COR-L47 (cell line): Measurements from ENCODE around the gene SUFU.
A peak's percentile ranks its signal among the peaks of the same experiment; 100 is the strongest.
"Not testable (repeated sequence)": the region's sequence is repeated elsewhere in the genome, so short reads cannot be mapped to it uniquely, and the experiment has no call there.

Source experiments
- DNase-seq: peaks from one replicate; lab custom pipeline; 2025; lab: John Stamatoyannopoulos, UW

SUFU gene

DNA sequence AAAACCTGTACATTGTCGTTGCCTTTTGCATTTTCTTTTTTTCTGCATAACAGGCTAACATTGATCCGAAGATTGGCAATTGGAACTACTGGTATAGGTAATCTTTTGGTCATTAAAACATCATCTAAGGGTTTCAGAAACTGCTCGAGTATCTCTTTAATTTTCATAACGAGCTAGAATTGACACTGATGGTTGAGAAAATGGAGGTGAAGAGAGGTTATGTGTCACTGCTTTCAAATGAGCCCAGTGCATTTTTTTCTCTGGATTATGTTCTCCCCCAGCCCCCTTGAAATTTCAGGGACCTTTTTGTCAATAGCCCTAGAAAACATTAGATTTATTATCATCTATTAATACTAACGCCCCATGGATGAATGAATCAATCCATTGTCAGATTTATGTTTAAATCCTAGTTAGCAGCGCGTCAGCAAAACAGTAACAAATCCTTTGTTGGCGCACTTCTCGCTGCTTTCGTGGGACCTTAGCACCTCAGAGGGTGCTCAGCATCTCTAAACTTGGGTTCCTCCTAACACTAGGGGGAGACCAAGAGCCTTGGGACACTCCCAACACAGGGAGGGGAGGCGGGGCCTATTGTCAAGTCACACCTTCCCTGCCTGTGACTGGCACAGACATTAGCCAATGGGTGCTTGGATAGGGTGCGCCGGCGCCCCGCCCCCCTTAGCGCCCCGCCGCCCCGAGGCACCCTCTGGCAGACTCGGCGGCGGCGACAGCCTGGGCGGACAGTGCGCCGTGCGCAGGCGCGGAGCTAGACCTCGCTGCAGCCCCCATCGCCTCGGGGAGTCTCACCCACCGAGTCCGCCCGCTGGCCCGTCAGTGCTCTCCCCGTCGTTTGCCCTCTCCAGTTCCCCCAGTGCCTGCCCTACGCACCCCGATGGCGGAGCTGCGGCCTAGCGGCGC is at the start of gene SUFU:
Gene SUFU, plus strand, starts transcription at position 709 of the 915 bp plus-strand sequence. Its CDS starts 181 bp downstream, at position 890.
- DNase-seq: peak; percentile 96

DNA sequence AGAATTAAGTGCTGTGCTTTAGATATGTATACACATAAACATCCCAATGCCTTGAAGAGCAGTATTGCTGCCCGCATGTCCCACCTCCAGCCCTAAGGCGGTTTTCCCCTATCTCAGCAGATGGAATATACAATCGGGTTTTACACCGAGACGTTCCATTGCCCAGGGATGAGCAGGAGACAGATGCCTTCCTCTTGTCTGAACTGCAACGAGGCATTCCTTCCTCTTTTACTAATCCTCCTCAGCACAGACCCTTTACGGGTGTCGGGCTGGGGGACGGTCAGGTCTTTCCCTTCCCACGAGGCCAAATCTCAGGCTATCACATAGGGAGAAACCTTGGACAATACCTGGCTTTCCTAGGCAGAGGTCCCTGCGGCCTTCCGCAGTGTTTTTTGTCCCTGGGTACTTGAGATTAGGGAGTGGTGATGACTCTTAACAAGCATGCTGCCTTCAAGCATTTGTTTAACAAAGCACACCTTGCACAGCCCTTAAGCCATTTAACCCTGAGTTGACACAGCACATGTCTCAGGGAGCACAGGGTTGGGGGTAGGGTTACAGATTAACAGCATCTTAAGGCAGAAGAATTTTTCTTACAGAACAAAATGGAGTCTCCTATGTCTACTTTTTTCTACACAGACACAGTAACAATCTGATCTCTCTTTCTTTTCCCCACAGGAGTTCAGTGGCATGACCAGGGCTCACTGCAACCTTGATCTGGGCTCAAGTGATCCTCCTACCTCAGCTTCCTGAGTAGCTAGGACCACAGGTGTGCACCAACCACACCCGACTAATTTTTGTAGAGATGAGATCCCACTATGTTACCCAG is 48.9 kb upstream of the SUFU start:
- DNase-seq: not testable (repeated sequence)

DNA sequence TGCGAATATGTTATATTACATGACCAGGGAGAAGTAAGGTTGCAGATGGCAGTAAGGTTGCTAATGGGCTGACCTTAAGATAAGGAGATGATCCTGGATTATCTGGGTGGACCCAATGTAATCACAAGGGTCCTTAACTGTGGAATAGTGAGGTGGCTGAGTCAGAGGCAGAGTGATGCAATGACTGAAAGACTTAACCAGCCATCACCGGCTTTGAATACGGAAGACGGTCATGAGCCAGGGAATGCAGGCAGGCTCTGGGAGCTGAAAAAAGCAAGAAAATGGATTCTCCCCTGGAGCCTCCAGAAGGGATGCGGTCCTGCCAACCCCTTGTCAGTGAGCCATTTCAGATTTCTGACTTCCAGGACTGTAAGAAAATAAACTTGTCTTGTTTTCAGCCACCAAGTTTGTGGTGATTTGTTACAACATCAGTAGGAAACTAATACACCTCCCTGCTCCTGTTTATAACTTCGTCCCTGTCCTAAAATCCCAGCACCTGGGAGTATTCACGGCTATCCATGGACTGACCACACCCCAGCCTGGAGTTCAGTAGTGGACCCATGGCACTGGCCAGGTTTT is 47.8 kb upstream of the SUFU start:
- no peak for DNase-seq

DNA sequence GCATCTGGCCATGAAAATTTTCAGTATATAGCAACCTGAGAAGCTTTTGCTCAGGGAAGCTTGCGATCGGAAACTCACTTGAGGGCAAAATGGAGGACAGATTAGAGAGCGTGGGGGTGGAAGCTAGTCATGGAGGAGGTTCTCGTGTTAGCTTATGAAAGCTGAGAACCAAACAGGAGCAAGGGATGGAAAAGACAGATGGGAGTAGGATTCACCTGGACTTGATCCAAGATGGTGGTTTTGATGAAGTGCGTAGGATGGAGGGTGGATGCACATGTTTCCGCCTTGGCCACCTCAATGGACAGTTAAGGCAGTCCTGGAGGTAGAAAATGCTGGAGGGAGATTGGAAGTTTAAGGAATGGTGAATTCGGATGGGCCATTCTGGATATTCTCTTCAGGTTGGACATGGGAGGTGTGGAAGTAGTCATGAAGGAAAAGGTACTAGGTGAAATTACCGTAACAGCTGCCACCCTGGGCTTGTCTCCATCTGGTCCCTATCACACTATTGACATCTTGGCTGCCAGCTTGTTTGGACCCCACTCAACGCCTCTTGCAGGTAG is 46.1 kb upstream of the SUFU start:
- DNase-seq: no peak

DNA sequence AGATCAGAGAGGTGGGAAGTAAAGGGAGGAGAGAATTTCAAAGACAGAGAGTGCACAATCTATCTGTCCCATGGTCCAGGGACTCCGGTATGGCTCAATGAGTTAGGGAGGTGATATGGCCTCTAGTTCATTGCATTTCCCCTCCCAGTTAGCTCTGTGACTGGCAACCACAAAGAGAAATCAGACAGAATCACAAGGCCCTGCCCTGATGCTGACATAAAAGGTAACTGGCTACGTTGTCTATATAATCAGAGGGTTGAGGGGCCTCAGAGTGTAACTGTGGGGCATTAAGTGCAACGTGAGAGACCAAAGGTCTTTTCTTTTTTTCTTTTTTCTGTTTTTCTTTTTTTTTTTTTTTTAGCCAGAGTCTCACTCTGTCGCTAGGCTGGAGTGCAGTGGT is 45.1 kb upstream of the SUFU start:
- no peak for DNase-seq

DNA sequence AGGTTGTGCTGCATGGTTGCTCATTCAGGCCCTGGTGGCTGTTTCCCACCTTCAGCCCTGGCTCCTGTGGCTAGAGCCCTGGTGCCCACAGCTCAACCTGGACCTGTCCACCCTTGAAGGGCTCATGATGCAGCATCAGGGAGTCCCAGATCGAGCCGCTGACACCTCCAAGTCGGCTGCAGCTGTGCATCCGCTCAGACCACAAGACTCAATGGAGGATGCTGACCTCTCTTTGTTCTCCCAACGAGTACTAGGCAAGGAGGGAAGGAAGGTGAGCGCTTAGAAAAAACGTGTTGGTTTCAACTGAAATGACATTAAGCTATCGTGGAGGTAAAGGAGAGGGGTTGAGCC is 43.0 kb upstream of the SUFU start:
- DNase-seq: no peak

DNA sequence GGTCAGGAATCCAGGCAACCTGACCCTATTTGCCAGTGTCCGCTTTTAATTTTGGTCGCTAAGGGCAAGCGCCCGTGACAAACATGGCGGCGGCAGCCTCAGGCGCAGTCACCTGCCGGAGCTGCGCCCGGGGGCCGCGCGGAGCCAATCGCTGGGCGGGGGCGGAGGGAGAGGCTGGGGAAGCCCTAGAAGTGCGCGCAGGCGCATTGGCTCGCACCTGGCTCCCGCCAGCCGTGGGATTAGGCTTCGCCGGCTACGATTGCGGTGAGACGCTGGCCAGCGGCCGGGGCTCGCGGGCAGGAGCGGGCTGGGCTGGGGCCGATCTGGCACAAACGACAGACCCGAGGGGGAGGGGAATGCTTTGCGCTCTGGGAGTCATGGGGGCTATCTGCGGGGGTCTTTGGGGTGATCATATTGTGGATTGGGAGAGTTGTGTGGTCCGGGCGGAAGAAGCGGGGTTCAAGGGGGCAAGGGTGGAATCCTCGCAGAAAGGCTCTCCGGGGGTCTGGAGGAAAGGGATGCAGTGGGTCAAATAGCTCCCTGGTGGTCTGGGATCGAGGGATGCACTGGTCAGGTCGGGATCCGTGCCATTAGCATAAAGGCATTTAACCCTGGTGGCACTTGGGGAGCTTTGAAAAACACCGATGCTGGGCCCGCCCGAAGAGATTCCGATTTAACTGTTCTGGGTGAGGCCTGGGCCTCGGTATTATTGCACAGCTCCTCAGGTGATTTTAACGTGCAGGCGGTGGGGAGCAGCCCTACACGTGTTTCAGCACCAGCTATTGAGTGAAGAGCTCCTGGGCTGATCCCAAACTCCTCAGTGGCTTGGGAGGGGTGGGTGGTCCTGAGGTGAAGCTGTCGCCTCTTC is 42.4 kb upstream of the SUFU start:
- peak; percentile 87 for DNase-seq

DNA sequence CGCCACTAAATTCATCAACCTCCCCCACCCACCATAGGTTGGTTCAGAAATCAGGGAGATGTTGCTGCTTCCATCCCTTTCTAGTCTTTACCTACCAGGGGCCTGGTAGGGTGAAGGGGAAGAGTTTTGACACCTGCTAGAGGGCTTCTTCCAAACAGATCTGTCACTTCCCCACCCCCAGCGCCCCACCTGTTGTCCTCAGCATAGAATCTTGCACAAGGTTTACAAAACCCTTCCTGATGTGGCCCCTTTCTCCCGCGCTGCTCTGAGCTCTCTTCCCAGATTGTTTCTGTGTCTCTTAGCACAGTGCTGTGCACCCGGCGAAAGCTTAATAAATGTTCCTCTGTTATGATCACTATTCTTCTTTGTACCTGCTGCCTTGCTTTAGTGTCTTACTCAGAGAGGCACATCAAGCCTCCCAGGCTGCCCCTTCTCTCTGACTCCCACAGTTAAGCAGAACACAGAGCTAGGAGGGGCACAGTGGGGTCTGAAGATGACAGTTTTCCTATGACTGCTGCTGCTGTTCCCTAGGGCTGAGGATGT is 41.2 kb upstream of the SUFU start:
- DNase-seq: no peak

DNA sequence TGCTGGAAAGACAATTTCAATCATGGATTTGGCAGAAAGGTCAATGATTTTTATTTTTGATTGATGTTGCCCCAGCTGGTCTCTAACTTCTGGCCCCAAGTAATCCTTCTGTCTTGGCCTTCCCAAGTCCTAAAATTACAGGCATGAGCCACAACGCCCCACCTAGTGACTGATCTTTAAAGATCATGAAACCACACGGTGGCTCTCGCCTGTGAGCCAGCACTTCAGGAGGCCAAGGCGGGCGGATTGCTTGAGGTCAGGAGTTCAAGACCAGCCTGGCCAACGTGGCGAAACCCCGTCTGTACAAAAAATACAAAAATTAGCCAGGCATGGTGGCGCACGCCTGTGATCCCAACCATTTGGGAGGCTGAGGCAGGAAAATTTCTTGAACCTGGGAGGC is 39.8 kb upstream of the SUFU start:
- no peak for DNase-seq

DNA sequence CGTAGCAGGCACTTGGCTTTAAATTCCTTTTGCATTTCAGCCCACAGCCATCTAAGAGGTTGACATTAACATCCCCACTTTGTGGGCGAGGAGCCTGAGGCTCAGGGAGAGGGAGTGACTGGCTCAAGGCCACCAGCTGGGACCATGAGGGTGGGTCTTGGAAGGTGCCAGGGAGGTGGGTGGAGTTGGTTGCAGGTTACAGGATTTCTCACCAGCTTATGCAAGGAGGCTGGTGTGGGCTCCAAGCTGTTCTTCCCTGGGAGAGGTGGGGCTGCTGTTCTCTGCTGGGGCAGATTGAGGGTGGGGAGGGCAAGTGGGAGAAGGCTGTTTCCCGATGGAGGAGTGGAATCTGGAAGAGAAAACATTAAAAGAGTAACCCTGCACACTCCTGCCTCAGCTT is 38.3 kb upstream of the SUFU start:
- no peak for DNase-seq

DNA sequence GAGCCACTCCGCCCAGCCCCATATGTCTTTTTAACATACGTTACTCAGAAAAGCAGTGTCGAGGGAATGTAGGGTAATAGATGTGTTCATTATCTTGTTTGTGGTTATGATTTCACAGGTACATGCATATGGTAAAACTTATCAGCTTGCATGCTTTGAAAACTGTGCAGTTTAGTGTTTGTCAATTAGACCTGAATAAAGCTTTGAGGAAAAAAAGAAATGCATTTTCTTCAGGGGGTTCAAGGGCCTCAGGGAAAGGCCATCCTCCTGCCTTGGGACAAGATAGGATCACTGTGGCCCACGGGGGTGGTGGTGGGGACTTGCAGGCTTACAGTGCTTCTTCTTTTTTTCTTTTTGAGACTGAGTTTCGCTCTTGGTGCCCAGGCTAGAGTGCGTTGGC is 36.5 kb upstream of the SUFU start:
- no peak for DNase-seq

DNA sequence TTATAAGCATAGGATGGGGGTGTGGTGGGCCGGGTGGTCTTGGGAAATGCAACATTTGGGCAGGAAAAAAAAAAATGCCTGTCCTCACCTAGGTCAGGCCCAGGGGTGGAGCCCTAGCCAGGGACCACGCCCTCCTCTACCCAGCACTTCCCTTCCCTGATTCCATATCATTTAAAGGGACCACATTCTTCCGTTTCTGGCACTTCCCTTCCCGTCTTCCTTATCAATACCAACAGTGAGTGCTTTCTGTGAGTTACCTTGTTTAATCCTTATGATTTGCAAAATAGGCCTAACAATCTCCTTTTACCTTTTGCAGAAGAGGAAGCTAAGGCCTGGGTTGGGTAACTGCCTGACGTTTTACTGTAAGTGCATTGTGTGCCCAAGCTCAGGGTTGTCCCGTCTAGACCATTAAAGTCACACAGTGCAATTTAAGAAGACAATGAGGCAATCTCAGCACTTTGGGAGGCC is 35.8 kb upstream of the SUFU start:
- no peak for DNase-seq

DNA sequence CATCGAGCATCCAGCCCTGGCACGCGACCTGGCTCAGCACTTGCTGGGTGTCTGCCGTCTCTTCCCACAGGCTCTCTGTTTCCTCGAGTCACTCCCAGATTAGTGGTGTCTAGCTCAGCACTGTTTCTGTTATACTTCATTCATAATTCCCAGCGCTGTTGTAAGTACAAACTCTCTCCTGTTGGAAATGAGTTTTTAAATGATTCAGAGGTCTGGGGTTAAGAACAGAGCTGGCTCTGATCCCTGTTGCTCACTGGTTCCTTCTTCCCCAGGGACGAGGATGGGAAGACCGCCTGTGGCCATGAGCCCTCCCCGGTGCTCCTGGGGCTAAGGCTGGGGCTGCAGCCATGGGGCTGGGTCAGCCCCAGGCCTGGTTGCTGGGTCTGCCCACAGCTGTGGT is 35.1 kb upstream of the SUFU start:
- DNase-seq: no peak

DNA sequence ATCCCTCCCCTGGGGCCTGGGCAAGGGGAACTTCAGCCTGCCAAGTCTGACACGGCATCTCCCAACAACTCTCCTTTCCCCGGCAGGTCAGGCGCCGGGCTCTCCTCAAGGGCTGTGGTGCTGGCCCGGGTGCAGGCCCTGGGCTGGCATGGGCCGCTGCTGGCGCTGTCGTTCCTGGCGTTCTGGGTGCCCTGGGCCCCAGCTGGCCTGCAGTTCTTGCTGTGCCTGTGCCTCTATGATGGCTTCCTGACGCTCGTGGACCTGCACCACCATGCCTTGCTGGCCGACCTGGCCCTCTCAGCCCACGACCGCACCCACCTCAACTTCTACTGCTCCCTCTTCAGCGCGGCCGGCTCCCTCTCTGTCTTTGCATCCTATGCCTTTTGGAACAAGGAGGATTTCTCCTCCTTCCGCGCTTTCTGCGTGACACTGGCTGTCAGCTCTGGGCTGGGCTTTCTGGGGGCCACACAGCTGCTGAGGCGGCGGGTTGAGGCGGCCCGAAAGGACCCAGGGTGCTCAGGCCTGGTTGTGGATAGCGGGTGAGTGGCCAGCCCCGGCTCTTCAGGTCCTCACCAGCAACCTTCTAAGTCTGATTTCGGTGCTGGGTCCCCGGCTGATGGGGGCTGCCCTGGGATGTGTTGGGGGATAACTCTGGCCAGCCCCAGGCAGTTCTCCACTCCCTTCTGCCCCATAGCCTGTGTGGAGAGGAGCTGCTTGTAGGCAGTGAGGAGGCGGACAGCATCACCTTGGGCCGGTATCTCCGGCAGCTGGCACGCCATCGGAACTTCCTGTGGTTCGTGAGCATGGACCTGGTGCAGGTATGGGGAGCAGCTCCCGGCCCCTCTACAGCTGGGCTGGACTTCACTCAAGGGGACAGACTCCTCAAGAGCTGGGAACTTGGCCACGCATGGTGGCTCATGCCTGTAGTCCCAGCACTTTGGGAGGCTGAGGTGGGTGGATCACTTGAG is 32.9 kb upstream of the SUFU start:
- DNase-seq: no peak

DNA sequence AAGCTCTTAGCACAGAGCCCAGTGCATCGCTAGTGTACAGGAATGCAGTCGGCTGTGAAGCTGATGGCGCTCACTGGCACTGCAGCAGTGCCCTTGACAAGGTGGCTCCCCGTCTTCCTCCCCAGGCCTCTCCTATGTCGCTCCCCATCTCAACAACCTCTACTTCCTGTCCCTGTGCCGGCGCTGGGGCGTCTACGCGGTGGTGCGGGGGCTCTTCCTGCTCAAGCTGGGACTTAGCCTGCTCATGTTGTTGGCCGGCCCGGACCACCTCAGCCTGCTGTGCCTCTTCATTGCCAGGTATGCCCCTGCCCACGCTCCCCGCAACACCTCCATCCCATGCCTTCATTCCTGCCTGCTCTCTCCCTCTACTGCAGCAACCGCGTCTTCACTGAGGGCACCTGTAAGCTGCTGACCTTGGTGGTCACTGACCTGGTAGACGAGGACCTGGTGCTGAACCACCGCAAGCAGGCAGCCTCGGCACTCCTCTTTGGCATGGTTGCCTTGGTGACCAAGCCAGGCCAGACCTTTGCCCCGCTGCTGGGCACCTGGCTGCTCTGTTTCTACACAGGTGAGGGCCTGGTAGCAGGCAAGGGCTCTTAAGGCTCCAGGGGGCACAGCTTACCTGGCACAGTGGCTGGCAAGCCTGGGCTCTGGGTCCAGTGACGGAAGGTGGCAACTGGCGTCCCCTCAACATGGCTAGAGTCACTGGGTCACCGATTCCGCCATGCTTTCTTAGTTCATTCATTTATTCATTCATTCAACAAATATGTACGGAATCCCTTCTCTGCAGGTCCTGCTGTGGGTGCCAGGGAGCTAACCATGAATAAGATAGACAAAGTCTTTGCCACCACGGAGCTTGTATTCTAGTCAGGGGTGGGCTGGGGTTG is 30.1 kb upstream of the SUFU start:
- no peak for DNase-seq

DNA sequence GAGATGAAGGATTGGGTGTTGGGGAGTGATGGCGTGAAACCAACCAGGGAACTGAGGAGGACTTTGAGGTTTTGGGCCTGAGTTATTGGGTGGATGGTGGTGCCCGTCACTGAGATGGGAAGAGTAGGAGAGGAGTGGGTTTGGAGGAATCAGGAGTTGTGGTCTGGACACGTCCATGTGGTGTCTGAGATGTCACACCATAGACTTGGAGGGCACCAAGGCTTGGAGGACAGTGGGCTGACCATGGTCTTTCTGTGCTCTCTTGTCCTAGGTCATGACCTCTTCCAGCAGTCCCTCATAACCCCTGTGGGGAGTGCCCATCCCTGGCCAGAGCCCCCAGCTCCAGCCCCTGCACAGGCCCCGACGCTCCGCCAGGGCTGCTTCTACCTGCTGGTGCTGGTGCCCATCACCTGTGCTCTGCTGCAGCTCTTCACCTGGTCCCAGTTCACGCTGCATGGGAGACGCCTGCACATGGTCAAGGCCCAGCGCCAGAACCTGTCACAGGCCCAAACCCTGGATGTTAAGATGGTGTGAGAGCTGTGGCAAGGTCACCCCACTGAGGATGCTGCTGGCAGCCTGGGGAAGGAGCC is 28.2 kb upstream of the SUFU start:
- DNase-seq: no peak

DNA sequence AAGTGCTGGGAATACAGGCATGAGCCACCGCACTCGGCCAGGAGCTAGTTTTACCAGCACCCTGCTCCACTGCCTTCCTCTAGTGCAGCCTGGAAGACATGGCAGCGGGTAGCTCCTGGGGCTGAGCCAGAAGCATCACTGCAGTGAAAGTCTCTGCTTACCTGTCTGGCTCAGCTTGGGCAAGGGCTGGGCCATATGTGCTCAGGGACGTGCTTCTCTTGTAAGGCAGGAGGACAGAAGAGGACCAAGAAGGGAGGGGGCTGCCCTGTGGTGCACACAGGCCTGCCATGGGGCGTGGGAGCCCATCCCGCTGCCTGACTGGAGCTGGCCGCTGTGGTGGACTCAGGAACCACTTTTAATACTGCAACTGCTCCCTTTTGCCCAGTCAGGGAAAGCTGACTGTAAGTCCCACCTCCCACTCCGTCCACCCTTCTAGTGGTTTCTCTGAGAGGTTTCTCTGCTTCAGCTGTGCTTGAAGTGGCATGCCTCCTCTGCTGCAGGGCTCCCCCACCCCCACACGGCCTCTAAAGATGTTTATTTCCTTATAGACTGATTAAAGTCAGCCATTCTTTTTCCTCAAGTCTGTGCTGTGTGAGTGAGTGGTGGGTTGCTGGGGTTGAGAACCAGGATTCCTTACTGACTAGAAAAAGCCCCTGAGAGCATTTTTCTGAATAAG is 27.2 kb upstream of the SUFU start:
- DNase-seq: no peak

DNA sequence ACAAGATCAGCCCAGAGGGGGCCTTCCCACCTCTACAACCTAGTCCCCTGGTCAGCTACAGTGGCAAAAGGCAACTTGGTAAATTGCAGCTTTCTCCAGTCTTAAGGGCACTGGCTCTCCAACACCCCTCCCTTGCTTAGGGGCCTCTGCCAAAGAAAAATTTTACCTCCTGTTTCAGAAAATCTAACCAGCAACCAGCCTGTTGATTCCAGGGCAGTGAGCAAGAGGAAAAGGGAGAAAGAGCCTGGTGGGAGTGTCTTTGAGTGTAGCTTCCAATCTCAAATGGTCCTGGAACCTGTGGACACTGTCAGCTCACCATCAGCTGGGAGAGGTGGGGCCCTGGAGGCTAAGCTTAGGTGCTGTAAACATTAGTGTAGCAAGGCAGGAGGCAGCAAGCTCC is 24.1 kb upstream of the SUFU start:
- no peak for DNase-seq
